ENCODE measurements around the gene HSPA1B.

DNA sequence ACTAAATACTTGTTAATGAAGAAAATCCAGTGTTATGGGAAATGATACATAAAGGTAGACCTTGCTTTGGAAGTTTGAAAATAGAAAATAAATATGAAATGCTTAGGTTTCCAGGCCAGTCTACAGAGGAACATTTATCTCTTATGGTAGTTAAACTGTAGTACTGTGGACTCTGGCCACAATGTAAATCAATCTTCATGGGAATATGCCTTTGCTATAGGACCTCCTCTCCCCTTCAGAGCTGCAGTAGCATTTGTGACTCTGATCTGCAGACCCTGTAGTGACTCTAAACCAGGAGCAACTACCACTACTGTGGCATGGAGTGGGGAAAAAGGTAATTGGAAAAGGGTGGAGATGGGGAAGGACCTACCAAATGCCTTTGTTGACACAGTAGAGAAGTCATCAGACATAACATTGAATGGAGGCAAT, 7.7 kb upstream of the HSPA1B start:
- TF ChIP-seq BHLHE40 (IDR thresholded peaks at IDR 0.05; ENCODE audit: borderline replicate concordance) = no peak
- TF ChIP-seq NFRKB (IDR thresholded peaks at IDR 0.05) = no peak
